HG03439 (cell line): ENCODE measurements around the gene TSNAXIP1.
"Not testable (repeated sequence)": the region's sequence is repeated elsewhere in the genome, so short reads cannot be mapped to it uniquely, and the experiment has no call there.

ENCODE experiments used
- ATAC-seq: cut with Tn5 transposase; IDR thresholded peaks from one replicate; pipeline ENCODE4 v1.9.1; 2021; ENCODE audit warnings: mild to moderate bottlenecking, moderate library complexity; ENCODE audit not compliant: unreplicated experiment

TSNAXIP1 gene

DNA sequence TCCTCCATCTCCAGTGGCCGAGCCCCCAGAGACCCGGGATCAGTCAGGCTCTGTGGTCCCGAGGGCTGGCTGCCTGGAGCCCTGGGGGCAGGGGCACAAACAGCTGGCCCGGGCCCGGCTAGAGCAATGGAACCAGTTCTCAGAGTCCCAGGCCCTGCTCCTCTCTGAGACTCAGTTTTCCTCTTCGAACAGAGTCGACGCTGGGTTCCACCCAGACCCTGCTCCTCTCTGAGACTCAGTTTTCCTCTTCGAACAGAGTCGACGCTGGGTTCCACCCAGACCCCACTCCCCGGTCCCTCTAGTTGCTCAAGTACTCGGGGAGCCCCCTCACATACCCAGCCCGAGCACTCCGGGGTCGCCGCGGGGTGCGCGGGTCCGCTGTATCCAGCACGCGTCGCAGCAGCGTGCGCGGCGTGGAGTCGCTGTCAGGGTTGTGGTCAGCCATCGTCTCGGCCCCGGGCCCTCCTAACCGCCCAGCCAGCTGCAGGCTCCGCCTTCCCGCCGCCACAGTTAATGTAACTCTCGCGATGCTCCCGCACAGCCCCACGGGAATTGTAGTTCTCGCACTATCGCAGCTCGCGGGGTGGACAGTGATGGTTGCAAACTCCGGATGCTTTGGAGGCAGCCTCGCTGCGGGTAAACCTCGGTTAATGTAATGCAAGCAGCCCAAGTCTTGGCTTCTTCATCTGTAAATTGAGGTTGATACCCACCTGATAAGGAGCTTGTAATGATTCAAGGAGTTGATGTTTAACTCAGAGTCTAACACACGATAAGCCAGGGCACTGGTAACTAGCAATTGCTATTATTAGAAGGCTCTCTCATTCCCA, 26.9 kb downstream of the TSNAXIP1 start:
- ATAC-seq: peak; percentile 92

DNA sequence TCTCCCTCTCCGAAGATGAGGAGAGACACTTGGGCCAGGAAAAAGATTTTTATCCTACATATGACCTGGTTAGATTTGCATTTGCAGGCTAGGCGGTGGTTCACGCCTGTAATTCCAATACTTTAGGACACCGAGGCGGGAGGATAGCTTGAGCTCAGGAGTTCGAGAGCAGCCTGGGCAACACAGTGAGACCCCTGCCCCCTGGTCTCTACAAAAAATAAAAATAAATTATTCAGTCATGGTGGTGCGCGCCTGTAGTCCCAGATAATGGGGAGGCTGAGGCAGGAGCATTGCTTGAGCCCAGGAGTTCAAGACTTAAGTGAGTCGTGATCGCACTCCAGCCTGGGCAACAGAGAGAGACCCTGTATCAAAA, 27.5 kb downstream of the TSNAXIP1 start:
- no peak for ATAC-seq

DNA sequence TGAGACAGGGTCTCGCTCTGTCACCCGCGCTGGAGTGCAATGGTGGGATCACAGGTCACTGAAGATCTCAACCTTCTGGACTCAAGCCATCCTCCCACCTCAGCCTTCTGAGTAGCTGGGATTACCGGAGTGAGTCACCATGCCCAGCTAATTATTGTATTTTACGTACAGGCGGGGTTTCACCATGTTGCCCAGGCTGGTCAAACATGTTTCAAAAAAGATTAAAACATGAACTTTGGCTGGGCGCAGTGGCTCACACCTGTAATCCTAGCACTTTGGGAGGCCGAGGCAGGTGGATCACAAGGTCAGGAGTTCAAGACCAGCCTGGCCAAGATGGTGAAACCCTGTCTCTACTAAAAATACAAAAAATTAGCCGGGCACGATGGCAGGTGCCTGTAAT, 30.5 kb downstream of the TSNAXIP1 start:
- ATAC-seq: not testable (repeated sequence)

DNA sequence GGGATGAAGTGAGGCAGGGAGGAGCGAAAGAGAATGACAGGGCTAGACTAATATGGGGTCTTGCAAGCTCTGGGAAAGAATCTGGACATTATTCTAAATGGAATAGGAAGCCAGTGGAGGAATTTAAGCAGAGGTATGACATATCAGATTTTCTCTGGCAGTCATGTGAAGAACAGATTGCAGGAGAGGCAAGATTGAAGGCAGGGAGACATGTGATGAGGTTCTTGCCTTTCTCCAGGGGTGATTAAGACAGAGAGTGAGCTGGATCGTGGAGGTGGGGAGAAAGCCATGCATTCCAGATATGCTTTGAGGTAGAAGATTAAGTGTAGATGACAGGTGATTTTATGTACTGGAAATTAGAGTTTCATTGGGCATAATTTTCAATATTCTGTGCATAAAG, 31.1 kb downstream of the TSNAXIP1 start:
- ATAC-seq: no peak

DNA sequence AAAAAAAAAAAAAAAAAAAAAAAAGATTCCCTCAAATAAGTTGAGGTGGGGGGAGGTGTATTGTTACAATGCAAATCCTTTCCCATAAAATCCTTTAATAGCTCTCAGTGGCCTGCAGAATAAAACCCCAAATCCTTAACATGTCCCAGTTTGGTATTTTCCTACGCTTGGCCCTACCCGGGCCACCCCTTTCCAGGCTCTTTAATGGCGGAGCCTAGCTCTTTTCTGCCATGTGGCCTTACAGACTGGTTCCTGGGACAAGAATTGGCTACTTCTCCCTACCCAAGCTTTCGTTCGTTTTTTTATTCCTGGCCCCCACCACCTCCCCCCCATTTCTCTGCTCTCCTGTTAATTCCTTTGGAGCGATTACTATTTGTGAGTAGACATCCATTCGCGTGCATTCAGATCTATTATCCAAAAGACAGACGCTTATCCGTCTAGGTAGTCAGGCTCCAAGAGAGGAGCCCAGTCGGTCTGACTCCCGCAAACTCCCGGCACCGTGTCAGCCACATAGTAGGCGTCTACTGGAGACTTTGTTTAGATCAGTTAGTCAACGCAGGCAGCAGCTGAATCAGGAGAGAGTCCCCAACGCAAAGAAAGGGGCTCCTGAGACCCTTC, 34.6 kb downstream of the TSNAXIP1 start:
- ATAC-seq: no peak

DNA sequence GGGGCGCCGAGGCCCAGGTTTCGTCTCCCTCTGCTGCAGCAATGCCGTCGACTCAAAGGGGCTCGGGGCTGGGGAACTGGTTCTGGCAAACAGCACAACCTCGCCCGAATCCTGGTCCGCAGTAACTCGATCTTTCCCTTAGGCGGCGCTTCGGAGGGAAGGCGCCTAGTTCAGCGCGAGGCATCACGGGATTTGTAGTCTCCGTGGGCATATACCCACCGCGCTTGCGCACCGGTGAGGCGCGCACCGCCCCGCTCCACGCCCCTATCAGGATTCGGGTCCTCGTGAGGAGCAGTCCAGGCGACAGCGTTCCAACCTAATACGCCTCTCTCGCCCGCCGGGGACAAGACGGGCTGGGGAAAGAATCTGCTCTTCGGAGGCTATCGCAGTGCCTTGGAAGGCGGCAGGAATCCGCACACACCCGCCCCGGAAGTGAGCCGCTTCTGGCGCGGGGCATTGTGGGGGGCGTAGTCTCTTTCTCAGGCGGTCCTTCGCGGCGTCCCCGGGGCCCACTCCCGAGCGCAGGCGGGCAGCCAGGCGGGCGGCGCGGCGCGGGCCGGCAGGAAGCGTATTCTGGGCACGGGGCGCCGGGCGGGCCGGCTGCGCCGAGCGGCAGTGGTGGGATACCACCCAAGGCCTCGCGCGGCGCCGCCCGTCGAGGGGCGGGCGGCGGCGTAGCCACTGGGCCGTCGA, 35.3 kb downstream of the TSNAXIP1 start, which contains the start of gene THAP11:
TSS of gene THAP11 (plus strand) at position 505 of the 693 bp plus-strand sequence. CDS start 235 bp downstream, outside the sequence.
- ATAC-seq: peak; percentile 44

DNA sequence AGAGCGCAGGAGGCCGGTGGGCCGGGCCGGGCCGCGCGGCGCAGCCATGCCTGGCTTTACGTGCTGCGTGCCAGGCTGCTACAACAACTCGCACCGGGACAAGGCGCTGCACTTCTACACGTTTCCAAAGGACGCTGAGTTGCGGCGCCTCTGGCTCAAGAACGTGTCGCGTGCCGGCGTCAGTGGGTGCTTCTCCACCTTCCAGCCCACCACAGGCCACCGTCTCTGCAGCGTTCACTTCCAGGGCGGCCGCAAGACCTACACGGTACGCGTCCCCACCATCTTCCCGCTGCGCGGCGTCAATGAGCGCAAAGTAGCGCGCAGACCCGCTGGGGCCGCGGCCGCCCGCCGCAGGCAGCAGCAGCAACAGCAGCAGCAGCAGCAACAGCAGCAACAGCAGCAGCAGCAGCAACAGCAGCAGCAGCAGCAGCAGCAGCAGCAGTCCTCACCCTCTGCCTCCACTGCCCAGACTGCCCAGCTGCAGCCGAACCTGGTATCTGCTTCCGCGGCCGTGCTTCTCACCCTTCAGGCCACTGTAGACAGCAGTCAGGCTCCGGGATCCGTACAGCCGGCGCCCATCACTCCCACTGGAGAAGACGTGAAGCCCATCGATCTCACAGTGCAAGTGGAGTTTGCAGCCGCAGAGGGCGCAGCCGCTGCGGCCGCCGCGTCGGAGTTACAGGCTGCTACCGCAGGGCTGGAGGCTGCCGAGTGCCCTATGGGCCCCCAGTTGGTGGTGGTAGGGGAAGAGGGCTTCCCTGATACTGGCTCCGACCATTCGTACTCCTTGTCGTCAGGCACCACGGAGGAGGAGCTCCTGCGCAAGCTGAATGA, 36.0 kb downstream of the TSNAXIP1 start:
- ATAC-seq: peak; percentile 7

DNA sequence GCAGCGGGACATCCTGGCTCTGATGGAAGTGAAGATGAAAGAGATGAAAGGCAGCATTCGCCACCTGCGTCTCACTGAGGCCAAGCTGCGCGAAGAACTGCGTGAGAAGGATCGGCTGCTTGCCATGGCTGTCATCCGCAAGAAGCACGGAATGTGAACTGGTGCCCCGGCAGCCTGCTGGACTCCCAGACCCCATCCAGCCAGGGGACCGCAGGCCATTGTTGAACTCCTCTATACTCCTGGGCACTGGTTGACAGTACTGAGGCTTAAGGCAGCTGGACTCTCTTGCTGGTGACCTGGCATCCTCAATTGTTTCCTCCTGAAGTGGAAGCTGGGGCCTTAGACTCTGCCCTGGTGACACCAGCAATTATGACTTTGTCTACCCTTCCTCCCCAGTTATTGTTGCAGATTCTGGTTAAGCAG, 36.7 kb downstream of the TSNAXIP1 start:
- no peak for ATAC-seq

DNA sequence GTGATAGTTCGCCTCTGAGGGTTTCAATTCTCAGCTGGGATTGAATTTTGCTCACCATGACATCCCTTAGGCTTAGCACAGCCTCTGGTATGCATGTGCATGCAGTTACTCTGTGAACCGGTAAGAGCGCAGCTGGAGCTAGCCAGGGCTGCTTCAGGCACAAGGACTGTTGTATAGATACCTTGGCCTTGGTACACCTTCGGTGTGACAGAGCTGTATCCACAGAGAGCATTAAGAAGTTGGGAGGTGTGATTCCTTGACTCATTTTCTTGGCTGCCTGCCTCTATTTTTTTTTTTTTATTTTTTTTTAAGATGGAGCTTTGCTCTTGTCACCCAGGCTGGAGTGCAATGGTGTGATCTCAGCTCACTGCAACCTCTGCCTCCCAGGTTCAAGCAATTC, 37.8 kb downstream of the TSNAXIP1 start:
- no peak for ATAC-seq

DNA sequence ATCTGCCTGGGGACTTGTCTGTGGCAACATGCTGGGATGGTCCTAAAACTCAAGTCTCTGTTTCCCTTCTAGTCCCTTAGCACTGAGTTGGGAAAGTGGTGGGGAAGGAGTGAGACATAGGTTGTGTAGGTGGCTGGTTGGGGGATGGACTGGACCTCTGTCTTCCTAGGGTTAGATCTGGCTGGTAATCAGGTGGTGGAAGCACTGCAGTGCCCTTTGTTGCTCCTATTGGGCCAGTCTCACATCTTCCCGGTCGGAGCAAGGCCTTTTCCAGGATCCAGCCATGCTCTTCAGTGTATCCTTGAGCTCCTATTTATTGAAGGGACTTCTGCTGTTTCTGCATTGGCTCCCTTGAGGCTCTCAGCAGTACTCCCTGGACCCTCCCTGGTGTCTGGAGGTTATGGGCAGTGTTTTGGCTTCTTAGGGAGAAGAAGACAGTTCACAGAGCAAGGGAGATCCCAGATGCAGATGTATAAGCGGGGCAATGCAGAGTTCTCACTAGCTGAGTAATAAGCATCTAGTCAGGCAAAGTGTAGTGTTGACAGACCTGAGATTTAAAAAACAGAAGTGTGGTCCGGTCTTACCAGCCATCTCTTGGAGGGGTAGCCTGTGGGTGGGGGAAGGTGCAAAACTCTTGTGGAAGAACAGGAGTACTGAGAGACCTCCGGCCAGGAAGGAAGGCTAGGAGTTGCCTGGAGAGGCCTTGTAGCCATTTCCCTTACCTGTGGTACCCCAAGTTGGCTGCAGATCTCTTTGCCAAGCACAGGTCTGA, 38.8 kb downstream of the TSNAXIP1 start:
- ATAC-seq: no peak

DNA sequence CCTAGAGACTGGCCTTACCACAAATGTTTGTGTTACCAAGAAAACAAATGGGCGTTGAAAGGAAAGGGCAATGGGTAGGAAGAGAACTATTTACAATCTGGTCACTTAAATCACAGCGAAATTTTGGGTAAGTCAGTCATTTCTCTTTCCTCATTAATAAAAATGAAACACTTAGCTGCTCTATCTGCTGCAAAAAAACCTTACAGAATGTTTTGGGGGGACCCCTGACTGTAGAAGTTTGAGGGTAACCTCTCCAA, 39.3 kb downstream of the TSNAXIP1 start:
- ATAC-seq: no peak

DNA sequence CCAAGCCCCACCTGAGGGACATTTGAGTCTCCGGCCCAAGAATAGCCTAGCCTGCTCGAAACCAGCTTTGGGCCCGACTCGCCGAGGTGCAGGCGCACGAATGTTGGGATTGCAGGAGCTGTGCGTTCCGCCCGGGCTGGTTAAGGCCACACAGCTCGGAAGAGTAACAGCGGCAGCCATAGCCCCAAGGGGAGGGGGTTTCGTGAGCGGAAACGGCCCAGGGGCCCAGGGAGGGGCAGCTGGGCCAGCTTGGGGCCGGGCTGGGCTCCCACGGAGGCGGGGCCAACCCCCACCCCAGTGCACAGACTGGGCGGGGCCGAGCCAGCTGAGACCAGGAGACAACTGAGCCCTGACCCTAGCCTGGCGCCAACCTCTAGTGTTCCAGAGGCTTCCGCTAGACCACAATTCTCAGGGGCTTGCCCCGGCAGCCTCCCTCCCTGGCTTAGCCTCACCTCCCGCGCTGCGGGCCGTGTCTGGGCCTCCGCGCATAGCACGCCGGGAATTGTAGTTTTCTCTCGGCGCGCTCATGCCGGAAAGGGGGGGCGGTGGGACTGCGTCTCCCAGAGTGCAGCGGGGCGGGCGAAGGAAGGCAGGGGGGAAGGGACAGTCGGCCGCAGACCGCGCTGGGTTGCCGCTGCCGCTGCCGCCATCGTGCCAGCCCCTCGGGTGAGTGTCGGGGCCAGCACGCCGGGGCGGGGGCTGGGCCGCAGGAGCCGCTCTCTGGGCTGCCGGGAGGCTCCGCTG, 39.8 kb downstream of the TSNAXIP1 start, which contains the start of gene NUTF2:
TSS of gene NUTF2 (plus strand) at position 614 of the 744 bp plus-strand sequence. CDS start 18,198 bp downstream, outside the sequence.
- ATAC-seq: peak; percentile 56

DNA sequence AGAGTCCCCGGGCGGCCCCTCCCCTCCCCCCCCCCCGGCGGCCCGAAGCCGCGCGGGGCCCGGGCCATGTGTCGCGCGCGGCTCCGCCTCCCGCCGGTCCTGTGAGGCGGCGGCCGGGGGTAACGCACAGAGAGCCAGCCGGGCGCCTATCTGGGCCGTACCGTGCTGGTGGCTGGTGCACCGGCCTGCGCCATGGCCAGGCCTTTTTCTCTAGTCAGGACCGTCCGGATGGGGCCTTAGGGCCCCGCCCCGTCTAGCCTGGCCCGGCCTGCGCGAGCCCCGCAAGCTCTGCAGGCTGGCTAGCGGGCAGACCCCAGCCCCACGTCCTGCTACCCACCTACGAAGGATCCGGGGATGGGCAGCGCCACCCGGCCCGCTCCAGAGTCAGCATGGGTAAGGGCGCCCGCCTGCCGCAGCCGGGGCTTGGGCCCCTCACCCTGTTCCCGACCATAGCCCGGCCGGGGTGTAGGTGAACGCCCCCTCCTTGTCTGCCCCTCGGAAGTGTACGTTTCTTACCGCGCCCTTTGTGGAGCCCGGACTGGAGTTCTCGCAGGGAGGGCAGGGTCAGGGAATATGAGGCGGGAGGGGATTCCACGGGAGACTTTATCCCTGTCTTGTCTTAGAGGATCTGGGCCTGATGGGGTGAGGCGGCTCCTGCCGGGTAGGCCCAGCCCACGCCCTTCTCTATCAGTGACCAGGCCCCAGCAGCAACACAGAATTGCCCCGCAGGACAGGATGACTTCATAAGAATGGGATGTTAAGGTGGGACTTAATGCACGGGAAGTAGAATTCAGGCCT, 40.6 kb downstream of the TSNAXIP1 start, which contains the start of gene CENPT:
TSS of gene CENPT (minus strand) at position 630 of the 798 bp plus-strand sequence. CDS start 13,834 bp downstream, outside the sequence.
- ATAC-seq: peak; percentile 37

DNA sequence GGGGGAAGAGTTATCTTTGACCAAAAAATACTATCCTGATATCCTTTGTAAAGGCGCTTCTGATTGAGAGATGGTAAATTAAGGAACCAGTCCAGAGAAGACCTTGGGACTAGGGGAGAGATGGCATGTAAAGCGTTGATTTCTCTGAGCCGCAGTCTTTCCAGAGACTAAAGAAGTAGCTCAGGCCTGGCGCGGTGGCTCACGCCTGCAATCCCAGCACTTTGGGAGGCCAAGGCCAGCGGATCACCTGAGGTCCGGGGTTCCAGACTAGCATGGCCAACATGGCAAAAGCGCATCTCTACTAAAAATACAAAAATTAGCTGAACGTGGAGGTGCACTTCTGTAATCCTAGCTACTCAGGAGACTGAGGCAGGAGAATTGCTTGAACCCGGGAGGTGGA, 41.4 kb downstream of the TSNAXIP1 start:
- ATAC-seq: no peak

DNA sequence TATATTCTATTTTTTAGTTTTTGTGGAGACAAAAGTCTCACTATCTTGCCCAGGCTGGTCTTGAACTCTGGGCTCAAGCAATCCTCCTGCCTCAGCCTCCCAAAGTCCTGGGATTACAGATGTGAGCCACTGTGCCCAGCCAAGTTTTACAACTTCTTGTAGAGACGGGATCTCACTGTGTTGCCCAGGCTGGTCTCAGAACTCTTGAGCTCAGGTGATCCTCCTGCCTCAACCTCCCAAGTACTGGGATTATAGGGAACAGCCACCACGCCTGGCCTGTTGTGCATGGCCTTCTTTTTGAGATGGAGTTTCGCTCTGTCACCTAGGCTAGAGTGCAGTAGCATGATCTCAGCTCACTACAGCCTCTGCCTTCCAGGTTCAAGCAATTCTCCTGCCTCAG, 47.0 kb downstream of the TSNAXIP1 start:
- no peak for ATAC-seq

DNA sequence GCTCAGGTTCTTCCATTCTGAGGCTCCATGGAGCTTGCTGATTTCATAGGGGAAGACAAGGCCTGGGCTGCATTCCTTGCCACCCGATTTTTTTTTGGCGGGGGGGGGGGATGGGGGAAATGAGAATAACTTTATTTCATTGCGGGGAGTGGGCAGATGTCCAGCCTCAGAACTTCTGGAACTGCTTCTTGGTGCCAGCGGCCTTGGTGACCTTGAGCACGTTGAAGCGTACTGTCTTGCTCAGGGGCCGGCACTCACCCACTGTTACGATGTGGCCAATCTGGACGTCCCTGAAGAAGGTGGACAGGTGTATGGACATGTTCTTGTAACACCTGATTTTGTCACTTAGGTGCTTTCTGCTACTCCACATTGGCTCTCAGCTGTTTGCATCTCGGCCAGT, 49.1 kb downstream of the TSNAXIP1 start:
- no peak for ATAC-seq

DNA sequence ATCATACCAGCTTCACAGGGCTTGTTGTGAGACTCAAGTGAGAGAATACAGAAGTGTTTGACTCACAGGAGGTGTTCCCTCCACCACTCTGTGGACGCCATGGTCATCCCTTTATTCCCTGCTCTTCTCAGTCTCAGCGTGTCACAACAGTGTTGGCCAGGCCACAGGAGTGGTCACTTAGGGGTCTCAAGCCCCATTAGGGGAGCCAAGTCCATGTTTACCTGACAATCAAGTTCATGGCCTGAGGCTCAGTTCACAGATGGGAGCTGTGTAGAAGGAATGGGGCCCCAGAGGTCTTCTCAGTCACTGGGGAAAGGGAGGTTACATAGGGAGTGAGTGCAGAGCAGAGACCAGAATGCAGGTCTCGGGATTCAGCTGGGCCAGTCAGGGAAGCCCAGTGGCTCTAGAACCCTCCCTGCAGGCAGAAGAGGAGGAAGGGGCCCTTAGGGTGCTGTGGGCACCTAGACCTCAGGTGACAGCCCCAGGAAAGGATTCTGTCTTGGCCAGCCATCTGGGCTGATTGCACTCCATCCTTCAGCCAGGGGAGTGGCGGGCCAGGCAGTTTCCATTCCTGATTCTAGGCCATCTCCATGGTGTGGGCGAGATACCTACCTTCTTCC, 50.3 kb downstream of the TSNAXIP1 start:
- ATAC-seq: no peak

DNA sequence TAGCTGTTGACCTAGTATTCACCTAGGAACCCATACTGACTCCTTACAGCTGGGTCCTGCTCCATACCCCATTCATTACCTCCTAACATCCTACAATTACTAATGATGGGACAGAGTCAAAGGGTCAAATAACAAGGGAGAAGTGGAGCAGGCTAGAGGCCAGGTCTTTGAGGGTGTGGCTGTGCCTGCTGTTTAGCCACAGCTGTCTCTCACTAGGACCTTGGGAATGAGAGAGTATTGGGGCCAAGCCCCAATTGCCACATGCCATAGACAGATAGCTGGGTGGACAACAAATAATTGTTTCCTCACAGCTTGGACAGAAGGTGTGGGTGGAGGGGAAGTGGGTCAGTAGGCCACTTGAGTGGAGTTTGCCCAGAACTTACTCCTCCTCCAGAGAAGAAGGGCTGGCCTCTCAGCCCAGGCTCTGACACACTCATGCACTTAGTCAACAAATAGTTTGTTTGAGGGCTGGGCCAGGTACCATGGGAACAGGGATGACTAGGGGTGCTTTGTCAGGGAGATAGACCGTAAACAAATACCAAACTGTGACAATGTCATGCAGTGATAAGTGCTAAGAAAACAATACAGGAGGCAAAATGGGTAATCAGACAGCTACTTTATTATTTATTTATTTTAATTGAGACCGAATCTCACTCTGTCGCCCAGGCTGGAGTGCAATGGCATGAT, 51.0 kb downstream of the TSNAXIP1 start:
- no peak for ATAC-seq
